ENCODE results near the gene CELF2. TPM values are rescaled to one million over a fixed set of nuclear protein-coding genes. Genes with fewer than 3 reads are reported as not detected.
A peak's percentile ranks its signal among the peaks of the same experiment; 100 is the strongest.

CELF2 gene
- total RNA-seq, 1 donor, result 21.9 TPM

GRCh38 chr10:11232222-11232961 is 214.7 kb downstream of the CELF2 start:
- TF ChIP-seq CTCF (IDR thresholded peaks at IDR 0.05; ENCODE audit: insufficient read depth, low read length), result no peak
- H3K4me3 ChIP-seq (ENCODE audit: low read depth, low read length), result no peak overlapping the region
- DNase-seq (ENCODE audit: low read depth), result no peak

- no peak overlapping the region for H3K4me3 ChIP-seq (ENCODE audit: low read depth, low read length)
- TF ChIP-seq CTCF (IDR thresholded peaks at IDR 0.05; ENCODE audit: insufficient read depth, low read length), result no peak
- no peak for DNase-seq (ENCODE audit: low read depth)
These were observed 217.3 kb downstream of the CELF2 start for GRCh38 chr10:11234857-11235531.

GRCh38 chr10:11235771-11236170 is 218.1 kb downstream of the CELF2 start:
- TF ChIP-seq CTCF (IDR thresholded peaks at IDR 0.05; ENCODE audit: insufficient read depth, low read length), result no peak
- no peak overlapping the region for H3K4me3 ChIP-seq (ENCODE audit: low read depth, low read length)
- DNase-seq (ENCODE audit: low read depth), result no peak

- no peak for TF ChIP-seq CTCF (IDR thresholded peaks at IDR 0.05; ENCODE audit: insufficient read depth, low read length)
- no peak for DNase-seq (ENCODE audit: low read depth)
- H3K4me3 ChIP-seq (ENCODE audit: low read depth, low read length), result no peak overlapping the region
These were observed 218.6 kb downstream of the CELF2 start for GRCh38 chr10:11236234-11236633.

GRCh38 chr10:11237571-11237970 is 219.9 kb downstream of the CELF2 start:
- H3K4me3 ChIP-seq (ENCODE audit: low read depth, low read length), result no peak overlapping the region
- no peak for DNase-seq (ENCODE audit: low read depth)
- no peak for TF ChIP-seq CTCF (IDR thresholded peaks at IDR 0.05; ENCODE audit: insufficient read depth, low read length)

GRCh38 chr10:11238893-11239292 is 221.2 kb downstream of the CELF2 start:
- peak; percentile 5 for DNase-seq (ENCODE audit: low read depth)
- no peak for TF ChIP-seq CTCF (IDR thresholded peaks at IDR 0.05; ENCODE audit: insufficient read depth, low read length)
- H3K4me3 ChIP-seq (ENCODE audit: low read depth, low read length), result no peak overlapping the region

Measured in fibroblast of the aortic adventitia (primary cell).